ACC112 (cell line): ENCODE data around the gene DUSP8.

Source experiments
- H2AFZ ChIP-seq: fragments of 200-600 bp; sonication (generic); one replicate; pipeline ENCODE4 v1.6.0; 2017; ENCODE audit warnings: antibody characterized with exemption, low read length; ENCODE audit not compliant: unreplicated experiment
- H3K27ac ChIP-seq: fragments of 200-600 bp; sonication (generic); 2 replicates; pipeline ENCODE4 v1.5.1; 2014; ENCODE audit warnings: low read depth, mild to moderate bottlenecking, antibody characterized with exemption, low read length, moderate library complexity
- H3K27me3 ChIP-seq: fragments of 200-600 bp; sonication (generic); 2 replicates; pipeline ENCODE4 v1.6.1; 2014; ENCODE audit warnings: mild to moderate bottlenecking, antibody characterized with exemption, low read length, moderate library complexity, mixed read lengths; ENCODE audit not compliant: insufficient read depth
- H3K36me3 ChIP-seq: fragments of 200-600 bp; sonication (generic); 2 replicates; pipeline ENCODE4 v1.6.1; 2016; ENCODE audit warnings: mild to moderate bottlenecking, antibody characterized with exemption, low read length, moderate library complexity, mixed read lengths; ENCODE audit not compliant: insufficient read depth
- H3K4me1 ChIP-seq: fragments of 200-600 bp; sonication (generic); one replicate; pipeline ENCODE4 v1.6.1; 2016; ENCODE audit warnings: low read length, mixed read lengths; ENCODE audit not compliant: insufficient read depth, unreplicated experiment, control insufficient read depth
- H3K4me3 ChIP-seq: fragments of 200-600 bp; sonication (generic); 2 replicates; pipeline ENCODE4 v1.5.1; 2014; ENCODE audit warnings: mild to moderate bottlenecking, low read depth, low read length
- H3K79me2 ChIP-seq: fragments of 200-600 bp; sonication (generic); one replicate; pipeline ENCODE4 v1.6.0; 2016; ENCODE audit warnings: low read length; ENCODE audit not compliant: control insufficient read depth, unreplicated experiment, insufficient read depth

DUSP8 gene

DNA sequence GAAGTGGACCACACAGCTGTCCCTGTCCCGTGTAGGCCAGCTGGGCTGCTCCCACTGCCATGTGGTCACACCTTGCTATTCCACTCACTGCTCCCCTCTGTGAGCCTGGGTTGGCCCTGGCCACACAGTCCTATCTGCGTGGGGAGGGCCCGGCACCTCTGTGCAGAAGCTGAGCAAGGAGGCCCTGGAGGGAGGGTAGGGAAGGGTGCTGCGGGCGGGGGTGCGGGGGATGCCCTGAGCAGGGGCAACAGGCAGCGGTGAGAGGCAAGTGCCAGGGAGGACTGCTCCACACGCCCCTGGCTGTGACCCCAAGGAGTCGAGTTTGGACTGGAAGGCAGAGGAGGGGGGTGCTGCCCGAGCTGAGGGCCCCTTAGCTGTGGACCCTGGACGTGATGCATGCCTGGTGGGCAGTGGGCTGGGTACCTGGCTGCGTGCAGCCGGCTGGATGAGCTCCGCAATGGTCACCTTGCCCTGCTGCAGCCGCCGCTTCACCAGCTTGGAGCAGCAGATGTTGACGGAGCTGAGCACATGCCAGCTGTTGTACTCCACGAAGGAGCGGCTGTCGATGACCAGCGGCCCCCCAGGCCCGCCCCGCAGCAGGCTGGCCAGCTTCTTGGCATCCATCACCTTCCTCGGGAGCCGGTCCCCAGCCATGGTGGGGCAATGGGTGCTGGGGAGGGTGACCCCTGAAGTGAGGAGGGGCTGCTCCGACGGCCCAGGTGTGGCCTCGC is 6.7 kb downstream of the DUSP8 start:
- Histone ChIP-seq H3K36me3 (no peaks in the 10 kb centered on the region), H3K27ac (no peak overlapping the region), H3K79me2 (no peaks in the 10 kb centered on the region), H2AFZ (no peak overlapping the region), H3K4me1 (no peaks in the 10 kb centered on the region), H3K4me3 (no peak overlapping the region), H3K27me3 (peaks cover under 1% of the 10 kb centered on the region)

DNA sequence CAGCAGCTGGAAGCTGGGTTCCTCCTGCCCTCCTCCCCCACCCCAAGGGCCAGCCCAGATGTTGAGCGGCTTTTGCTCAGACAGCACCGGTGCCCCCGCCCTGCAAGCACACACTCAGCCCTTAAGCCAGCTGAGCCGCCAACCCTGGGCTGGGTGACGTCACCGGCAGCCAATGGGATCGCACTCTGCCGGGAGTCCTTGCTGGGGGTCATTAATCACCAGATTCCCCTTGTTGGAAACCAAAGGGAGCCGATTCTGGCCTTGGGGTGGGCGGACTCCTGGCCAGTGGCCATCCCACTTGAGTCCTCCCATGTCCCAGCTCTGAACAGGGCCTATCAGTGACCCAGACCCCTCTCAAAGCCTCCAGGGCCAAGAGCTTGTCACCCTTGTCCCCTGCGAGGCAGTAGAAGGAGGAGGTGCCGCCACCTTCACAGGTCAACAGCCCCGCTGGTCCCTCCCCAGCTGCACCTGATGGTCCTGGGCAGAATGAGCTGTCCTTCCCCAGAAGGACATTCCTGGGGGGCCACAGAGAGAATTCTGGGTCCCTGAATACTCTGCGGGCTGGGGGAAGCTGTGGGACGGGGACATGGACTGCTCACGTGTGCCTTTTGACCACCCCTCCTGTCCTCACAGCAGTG is 7.4 kb downstream of the DUSP8 start:
- Histone ChIP-seq H3K4me3 (no peak overlapping the region), H3K27ac (no peak overlapping the region), H3K27me3 (no peaks in the 10 kb centered on the region; the same call in 1 of the 2 replicates), H3K36me3 (no peaks in the 10 kb centered on the region), H2AFZ (no peak overlapping the region), H3K79me2 (no peaks in the 10 kb centered on the region), H3K4me1 (peaks cover under 1% of the 10 kb centered on the region)

DNA sequence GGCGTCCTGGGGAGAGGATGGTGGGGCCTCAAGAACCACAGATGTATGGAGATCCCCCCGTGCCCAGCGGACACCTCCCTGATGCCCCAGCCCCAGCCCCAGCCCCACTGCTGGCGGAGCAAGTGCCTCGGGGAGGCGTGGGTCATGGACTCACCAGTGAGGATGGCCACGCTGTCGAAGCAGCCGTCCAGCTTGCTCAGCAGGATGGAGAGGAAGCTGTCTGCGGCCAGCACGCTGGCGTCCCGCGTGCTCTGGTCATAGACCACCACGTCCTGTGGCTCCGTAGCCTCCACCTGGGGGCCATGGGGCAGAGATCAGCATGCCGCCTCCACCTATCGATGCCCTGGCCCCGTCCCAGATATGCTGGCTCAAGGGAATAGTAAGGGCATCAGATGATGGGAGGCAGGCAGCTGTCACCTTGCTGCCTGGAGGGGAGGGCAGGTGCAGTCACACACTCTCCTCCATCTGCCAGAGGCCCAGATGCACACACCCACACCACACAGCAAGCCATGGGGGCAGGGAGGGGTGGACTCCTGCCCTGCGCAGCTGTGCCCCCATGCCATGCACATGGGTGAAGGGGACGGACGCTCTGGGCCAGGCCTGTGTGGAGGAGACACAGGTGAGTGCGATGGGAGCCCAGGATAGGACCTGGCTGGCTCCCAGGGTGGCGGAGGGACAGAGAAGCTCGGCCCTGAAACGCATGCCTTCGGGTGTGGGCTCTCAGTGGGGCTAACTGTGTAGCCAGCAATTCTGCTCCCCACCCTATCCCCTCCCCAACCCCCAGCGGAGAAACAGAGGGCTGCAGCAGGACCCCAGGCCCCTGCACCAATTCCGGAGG is 8.2 kb downstream of the DUSP8 start:
- no peak overlapping the region for H3K27ac ChIP-seq
- H3K79me2 ChIP-seq = no peaks in the 10 kb centered on the region
- H3K4me1 ChIP-seq = peaks cover 8% of the 10 kb centered on the region
- H3K4me3 ChIP-seq = no peak overlapping the region
- H3K36me3 ChIP-seq = no peaks in the 10 kb centered on the region
- H2AFZ ChIP-seq = no peak overlapping the region
- H3K27me3 ChIP-seq = no peaks in the 10 kb centered on the region; the same call in 1 of the 2 replicates

DNA sequence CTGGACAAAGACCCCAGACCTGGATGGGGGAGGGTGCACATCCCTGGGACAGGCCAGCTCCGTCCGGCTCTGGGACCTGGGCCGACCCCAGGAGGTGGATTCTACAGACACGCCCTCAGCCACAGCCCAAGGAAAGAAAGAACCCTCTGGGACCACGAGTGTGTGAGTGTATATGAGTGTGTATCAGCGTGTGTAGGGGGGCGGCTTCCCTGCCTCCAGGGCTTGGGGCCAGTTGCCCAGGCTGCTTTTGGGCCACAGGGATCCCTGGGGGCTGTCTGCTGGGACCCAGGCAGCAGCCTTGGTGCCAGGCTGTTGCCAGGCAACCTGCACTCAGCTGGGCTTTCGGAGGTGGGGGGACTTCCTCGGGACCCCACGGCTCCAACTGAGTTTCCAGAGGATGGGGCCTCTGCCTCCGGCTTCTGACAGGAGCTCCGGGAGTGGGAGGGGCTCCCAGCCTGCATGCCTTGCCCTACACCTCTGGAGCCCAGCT is 8.9 kb downstream of the DUSP8 start:
- no peaks in the 10 kb centered on the region; the same call in 1 of the 2 replicates for H3K27me3 ChIP-seq
- H3K36me3 ChIP-seq = no peaks in the 10 kb centered on the region
- no peak overlapping the region for H3K27ac ChIP-seq
- H3K79me2 ChIP-seq = no peaks in the 10 kb centered on the region
- H2AFZ ChIP-seq = no peak overlapping the region
- H3K4me3 ChIP-seq = no peak overlapping the region
- peaks cover 15% of the 10 kb centered on the region for H3K4me1 ChIP-seq

DNA sequence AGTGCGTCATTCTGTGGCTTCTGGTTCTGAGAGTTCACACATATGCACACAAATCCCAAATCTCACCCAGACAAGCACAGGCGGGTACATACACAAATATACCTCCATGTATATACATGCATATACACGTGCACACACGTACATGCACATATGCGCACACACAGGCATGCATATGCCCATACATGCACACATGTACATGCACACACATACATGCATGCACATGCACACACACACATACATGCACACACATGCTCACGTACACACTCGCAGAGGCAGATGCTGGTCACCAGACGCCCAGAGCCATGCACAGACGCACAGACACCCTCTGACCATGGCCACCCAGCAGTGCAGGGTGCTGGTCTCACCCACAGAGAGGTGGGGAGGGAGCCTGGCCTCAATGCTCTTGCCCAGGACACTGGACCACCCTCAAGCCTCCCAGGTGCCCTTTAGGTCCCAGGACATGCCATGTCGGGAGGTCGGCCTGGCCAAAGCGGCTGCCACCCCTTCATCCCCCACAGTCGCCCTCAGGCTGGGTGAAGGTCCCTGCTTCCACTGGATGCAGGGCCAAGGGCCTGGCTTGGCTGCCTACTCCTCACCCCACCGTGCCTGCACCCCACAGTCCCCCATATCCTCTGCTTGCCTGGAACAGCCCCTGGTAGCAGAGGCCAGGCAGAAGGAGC is 9.5 kb downstream of the DUSP8 start:
- no peak overlapping the region for H2AFZ ChIP-seq

DNA sequence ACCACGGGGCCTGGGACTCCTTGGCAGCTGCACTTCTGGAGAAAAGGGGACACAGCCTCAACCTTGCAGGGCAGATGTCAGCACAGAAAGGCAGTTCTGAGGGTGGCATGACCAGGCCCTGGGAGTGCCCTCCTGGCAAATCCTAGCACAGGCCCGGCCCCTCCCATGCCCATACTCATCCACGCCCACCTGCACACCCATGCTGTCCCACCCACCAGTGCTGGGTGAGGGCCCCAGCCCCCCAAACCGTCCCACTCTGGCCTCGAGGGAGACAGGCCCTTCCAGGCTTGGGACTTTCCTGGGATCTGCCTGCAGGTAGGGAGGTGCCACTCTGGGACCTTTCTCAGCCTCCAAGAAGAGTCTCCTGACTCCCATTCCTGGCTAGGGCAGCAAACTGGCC is 10.1 kb downstream of the DUSP8 start:
- no peaks in the 10 kb centered on the region for H3K27me3 ChIP-seq
- no peaks in the 10 kb centered on the region for H3K79me2 ChIP-seq
- H3K4me1 ChIP-seq = peaks cover 16% of the 10 kb centered on the region
- H3K4me3 ChIP-seq = no peak overlapping the region
- H3K36me3 ChIP-seq = no peaks in the 10 kb centered on the region
- no peak overlapping the region for H2AFZ ChIP-seq
- H3K27ac ChIP-seq = no peak overlapping the region

More for the DNA sequence above, 9.5 kb downstream of the DUSP8 start:
- no peak overlapping the region for H3K27ac ChIP-seq
- no peaks in the 10 kb centered on the region; the same call in 1 of the 2 replicates for H3K27me3 ChIP-seq
- no peaks in the 10 kb centered on the region for H3K79me2 ChIP-seq
- H3K4me1 ChIP-seq = peaks cover 16% of the 10 kb centered on the region
- H3K4me3 ChIP-seq = no peak overlapping the region
- no peaks in the 10 kb centered on the region for H3K36me3 ChIP-seq

DNA sequence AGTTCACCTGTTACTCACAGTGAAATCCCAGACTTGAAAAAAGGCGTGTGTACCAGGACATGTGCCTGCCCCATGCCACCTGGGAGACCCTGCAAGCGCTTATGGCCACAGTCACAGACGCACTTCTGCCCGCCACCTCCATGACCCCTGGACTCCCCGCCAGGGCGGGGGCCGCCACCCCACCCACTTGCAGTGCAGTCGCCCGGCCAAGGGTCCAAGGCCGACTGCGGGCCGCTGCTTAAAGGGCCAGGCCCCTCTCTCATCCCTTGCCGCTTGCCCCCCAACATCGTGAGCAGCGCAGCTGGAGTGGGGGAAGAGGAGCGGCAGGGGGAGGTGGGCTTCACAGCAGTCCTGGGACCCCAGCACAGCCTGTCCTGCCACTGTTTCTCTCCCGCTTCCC is 10.8 kb downstream of the DUSP8 start:
- no peak overlapping the region for H3K4me3 ChIP-seq
- no peaks in the 10 kb centered on the region for H3K36me3 ChIP-seq
- no peak overlapping the region for H2AFZ ChIP-seq
- no peak overlapping the region for H3K27ac ChIP-seq
- H3K27me3 ChIP-seq = no peaks in the 10 kb centered on the region
- H3K4me1 ChIP-seq = peaks cover 16% of the 10 kb centered on the region
- H3K79me2 ChIP-seq = no peaks in the 10 kb centered on the region

DNA sequence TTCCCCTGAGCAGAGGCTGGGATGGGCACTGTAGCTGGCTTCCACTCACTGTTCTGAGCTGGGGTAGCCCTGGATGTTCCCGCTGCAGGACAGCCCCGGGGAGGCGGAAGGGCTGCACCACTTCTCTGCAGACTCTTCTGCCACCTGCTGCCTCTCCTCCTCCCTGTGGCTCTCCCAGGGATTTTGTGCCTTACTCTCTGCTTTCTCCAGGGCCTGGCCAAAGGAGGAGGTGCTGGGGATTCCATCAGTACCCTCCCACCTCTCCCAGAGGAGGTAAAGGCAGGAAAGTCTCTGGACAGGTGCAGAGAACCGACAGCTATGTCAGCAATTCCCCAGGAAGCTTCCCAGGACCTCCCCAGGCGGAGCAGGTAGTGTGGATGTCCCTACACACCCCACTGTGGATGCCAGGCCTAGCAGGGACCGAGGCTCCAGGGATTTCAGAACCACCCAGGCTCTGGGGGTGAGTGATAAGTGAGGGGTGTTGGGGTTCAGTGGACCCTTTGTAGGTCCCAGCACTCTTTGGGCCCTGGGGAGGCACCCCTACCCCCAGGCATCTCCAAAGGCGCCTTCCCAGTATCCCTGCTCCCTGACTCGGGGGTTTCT is 11.3 kb downstream of the DUSP8 start:
- H2AFZ ChIP-seq = no peak overlapping the region
- no peaks in the 10 kb centered on the region for H3K79me2 ChIP-seq
- no peak overlapping the region for H3K27ac ChIP-seq
- H3K36me3 ChIP-seq = no peaks in the 10 kb centered on the region
- H3K4me3 ChIP-seq = no peak overlapping the region
- peaks cover 16% of the 10 kb centered on the region for H3K4me1 ChIP-seq
- H3K27me3 ChIP-seq = no peaks in the 10 kb centered on the region

DNA sequence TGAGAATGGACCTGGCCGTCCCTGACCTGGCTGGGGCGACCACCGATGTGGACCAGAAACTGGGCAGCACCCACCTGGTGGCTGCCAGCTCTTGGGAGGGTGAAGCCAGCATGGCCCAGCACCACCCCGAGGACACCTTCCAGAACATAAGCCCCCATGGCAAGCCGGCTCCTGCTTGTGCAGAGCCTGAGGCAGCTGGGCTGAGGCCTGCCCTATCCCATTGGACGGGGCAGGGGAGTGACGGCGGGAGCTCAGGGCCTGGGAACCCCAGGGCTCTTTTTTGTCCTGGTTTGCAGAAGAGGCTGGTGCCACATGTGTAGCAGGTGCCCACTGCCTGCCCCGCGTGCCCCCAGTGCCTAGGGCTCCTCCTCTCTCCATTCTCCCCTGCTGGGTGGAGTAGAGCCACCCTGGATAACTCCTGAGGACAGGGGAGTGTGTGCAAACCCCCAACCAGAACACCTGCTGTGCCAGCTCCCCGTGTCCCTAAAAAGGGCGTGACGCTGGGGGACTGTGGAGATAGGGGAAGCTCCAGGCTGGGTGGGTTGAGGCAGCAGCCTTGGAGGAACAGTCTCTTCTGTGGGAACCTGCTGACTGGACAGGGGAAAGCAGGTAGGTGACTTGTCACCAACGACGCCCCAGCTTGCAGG is 11.9 kb downstream of the DUSP8 start:
- Histone ChIP-seq H3K27ac (no peak overlapping the region), H3K4me1 (peaks cover 16% of the 10 kb centered on the region), H3K79me2 (no peaks in the 10 kb centered on the region), H2AFZ (no peak overlapping the region), H3K36me3 (no peaks in the 10 kb centered on the region), H3K4me3 (no peak overlapping the region), H3K27me3 (no peaks in the 10 kb centered on the region)
